Endodermal cell (in vitro differentiated cells): ENCODE results near the gene WNT10A. TPM values are rescaled to one million over a fixed set of nuclear protein-coding genes. Genes with fewer than 3 reads are reported as not detected.

ENCODE experiments used
- DNase-seq: peaks from one replicate; pipeline ENCODE4 v3.0.0-alpha.2; 2017
- H3K27ac ChIP-seq: 2 replicates; pipeline ENCODE4 v1.5.1; 2013; ENCODE audit warnings: mild to moderate bottlenecking, low read depth, low read length, moderate library complexity
- H3K27me3 ChIP-seq: 2 replicates; pipeline ENCODE4 v1.6.1; 2013; ENCODE audit warnings: mild to moderate bottlenecking, low read length, moderate library complexity; ENCODE audit not compliant: insufficient read depth, control insufficient read depth, poor library complexity, severe bottlenecking
- H3K36me3 ChIP-seq: 2 replicates; pipeline ENCODE4 v1.7.0; 2013; ENCODE audit warnings: mild to moderate bottlenecking, low read length, moderate library complexity; ENCODE audit not compliant: control insufficient read depth, insufficient read depth
- H3K4me1 ChIP-seq: one replicate; pipeline ENCODE4 v1.7.0; 2013; ENCODE audit warnings: low read length; ENCODE audit not compliant: control insufficient read depth, insufficient read depth
- H3K4me3 ChIP-seq: 2 replicates; pipeline ENCODE4 v1.5.1; 2013; ENCODE audit warnings: mild to moderate bottlenecking, low read length, moderate library complexity
- H3K9ac ChIP-seq: 2 replicates; pipeline ENCODE4 v1.6.1; 2013; ENCODE audit warnings: mild to moderate bottlenecking, low read length, moderate library complexity; ENCODE audit not compliant: poor library complexity, severe bottlenecking; ENCODE audit errors: extremely low read depth
- H3K9me3 ChIP-seq: 2 replicates; pipeline ENCODE4 v1.6.1; 2013; ENCODE audit warnings: mild to moderate bottlenecking, low read length, moderate library complexity; ENCODE audit not compliant: control insufficient read depth
- H3K27ac Mint-ChIP-seq: 2 replicates; pipeline ENCODE4 v1.8.0; 2020; ENCODE audit warnings: mixed read lengths
- H3K27me3 Mint-ChIP-seq: 2 replicates; pipeline ENCODE4 v1.8.0; 2021; ENCODE audit warnings: mild to moderate bottlenecking, mixed read lengths; ENCODE audit not compliant: insufficient read depth
- H3K36me3 Mint-ChIP-seq: 2 replicates; pipeline ENCODE4 v1.8.0; 2020; ENCODE audit warnings: low read depth, mixed read lengths
- H3K4me1 Mint-ChIP-seq: 2 replicates; pipeline ENCODE4 v1.8.0; 2020; ENCODE audit warnings: mixed read lengths
- H3K4me3 Mint-ChIP-seq: 2 replicates; pipeline ENCODE4 v1.8.0; 2020; ENCODE audit warnings: mild to moderate bottlenecking, moderate library complexity, mixed read lengths
- H3K9me3 Mint-ChIP-seq: 2 replicates; pipeline ENCODE4 v1.8.0; 2020; ENCODE audit warnings: mild to moderate bottlenecking, mixed read lengths
- CTCF ChIP-seq: fragments of 200-600 bp; sonication (generic); conservative IDR thresholded peaks from 2 replicates; pipeline ENCODE4 v1.5.0; 2021; ENCODE audit warnings: antibody characterized with exemption, mild to moderate bottlenecking
- WGBS, 2 experiments: methylation state at CpG; one replicate each; pipeline versions ENCODE4 v1.1.5 to v1.1.7; 2013; ENCODE audit warnings: missing lambda C conversion rate in 2 of 2, mixed read lengths in 1 of 2; ENCODE audit not compliant: insufficient coverage in 1 of 2, insufficient read length in 1 of 2; 5-methylcytosine and 5-hydroxymethylcytosine counted together
- total RNA-seq, 2 donors: library from RNA; stranded (reverse); fragmentation: NEBNext Ultra II Directional in 1 of 2; extraction: Animal tissue kit (Norgen Biotek cat#: 25700) in 1 of 2; gene quantifications; 2 replicates in 1 of 2; 3 replicates in 1 of 2; pipeline ENCODE4 v1.2.1, GENCODE V29; 2021

Gene WNT10A
- total RNA-seq, 2 donors from 2014 or later = not detected

DNA sequence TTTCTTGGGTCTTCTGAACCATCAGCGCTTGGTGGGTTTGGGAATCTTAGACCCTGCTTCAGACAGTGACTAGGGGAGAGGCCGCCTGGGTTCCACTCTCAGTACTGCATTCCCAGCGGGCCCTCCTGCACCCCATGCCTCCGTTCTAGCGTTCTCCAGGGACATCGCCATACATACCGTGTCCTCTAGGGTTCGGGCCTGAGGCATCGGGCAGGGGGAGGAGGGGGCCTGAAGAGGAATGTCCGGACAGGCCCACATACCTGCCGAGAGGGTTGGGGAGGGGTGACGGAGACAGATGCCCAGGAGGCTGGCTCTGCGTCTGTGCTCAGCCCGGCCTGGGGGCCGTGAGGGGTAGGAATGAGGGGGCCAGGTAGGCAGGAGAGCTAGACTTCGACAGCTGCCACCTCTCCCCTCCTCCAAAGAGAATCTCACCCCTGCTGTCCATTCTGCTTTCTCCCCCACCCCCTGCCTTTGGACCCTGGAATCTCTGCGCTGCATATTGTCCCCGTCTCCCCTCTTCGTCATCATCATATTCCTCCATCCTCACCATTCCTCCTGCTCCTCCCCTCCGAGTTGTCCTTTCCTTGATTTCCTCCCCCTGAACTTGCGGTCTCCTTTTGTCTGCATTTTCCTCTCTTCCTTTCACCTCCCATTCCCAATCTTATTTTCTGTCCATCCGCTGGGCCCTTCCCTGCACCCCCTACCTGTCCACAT lies 7.8 kb upstream of the WNT10A start:
- 25 to 41% methylated on average over 7 to 22 of the region's 22 CpGs for WGBS, 2 experiments
- H3K27me3 ChIP-seq = peaks cover 98% of the 10 kb centered on the region

GRCh38 chr2:218873359-218874194 lies 7.1 kb upstream of the WNT10A start:
- Mint-ChIP-seq H3K27ac (no peak overlapping the region), H3K9me3 (peaks cover 3% of the 10 kb centered on the region), H3K27me3 (peaks cover 99% of the 10 kb centered on the region), H3K4me1 (peaks cover 4% of the 10 kb centered on the region), H3K4me3 (peak overlapping the region; percentile 24), H3K36me3 (no peaks in the 10 kb centered on the region)
- TF ChIP-seq CTCF = no peak
- peak; percentile 75 for DNase-seq
- Histone ChIP-seq H3K4me1 (no peaks in the 10 kb centered on the region), H3K9ac (no peak overlapping the region), H3K27me3 (peaks cover 98% of the 10 kb centered on the region), H3K4me3 (no peak overlapping the region), H3K36me3 (no peaks in the 10 kb centered on the region), H3K9me3 (peaks cover 10% of the 10 kb centered on the region), H3K27ac (no peak overlapping the region)
- 19 to 25% methylated on average over 39 to 86 of the region's 86 CpGs for WGBS, 2 experiments

More for the DNA sequence above, 7.8 kb upstream of the WNT10A start:
- H3K4me3 ChIP-seq = no peak overlapping the region
- no peak overlapping the region for H3K9ac ChIP-seq
- H3K27ac ChIP-seq = no peak overlapping the region
- H3K36me3 ChIP-seq = no peaks in the 10 kb centered on the region
- H3K9me3 ChIP-seq = peaks cover 10% of the 10 kb centered on the region
- peaks cover 4% of the 10 kb centered on the region for H3K4me1 Mint-ChIP-seq
- peak; percentile 79 for DNase-seq
- H3K27me3 Mint-ChIP-seq = peaks cover 99% of the 10 kb centered on the region
- H3K36me3 Mint-ChIP-seq = no peaks in the 10 kb centered on the region
- no peaks in the 10 kb centered on the region for H3K4me1 ChIP-seq
- no peak overlapping the region for H3K27ac Mint-ChIP-seq
- no peak for TF ChIP-seq CTCF
- peaks cover 3% of the 10 kb centered on the region for H3K9me3 Mint-ChIP-seq
- H3K4me3 Mint-ChIP-seq = peak overlapping the region; percentile 24

DNA sequence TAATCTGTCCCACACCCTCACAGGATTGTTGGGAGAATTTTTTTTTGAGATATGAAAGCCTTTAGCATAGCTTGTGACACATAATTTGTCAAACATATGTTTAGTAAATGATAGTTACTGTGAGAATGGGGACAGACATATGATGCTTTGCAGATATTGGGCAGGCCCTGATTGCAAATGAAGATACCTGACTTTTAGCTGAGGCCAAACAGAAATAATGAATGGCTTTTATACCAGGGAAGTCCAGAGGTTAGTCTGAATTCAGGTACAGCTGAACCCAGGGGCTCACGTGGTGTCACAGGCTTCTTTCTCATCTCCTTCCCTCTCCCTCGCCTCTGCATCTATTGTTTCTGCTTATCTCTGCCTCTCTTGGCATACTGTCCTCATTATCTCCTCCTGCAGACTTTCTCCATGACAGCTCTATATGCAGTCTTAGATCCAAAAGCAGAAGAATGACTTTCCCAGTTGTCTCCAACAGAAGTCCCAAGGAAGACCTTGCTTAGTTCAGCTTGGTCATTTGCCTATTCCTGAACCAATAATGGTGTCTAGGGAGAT lies 4.9 kb upstream of the WNT10A start:
- Histone ChIP-seq H3K36me3 (no peaks in the 10 kb centered on the region), H3K27ac (no peak overlapping the region), H3K4me3 (no peak overlapping the region), H3K27me3 (peaks cover 98% of the 10 kb centered on the region), H3K9me3 (peaks cover 10% of the 10 kb centered on the region), H3K9ac (no peak overlapping the region), H3K4me1 (no peaks in the 10 kb centered on the region)
- H3K4me3 Mint-ChIP-seq = no peak overlapping the region
- no peak for TF ChIP-seq CTCF
- 37 to 52% methylated on average over 2 of the region's 2 CpGs for WGBS, 2 experiments
- peaks cover 97% of the 10 kb centered on the region for H3K27me3 Mint-ChIP-seq
- no peak for DNase-seq
- no peak overlapping the region for H3K27ac Mint-ChIP-seq
- no peaks in the 10 kb centered on the region for H3K36me3 Mint-ChIP-seq
- H3K4me1 Mint-ChIP-seq = peaks cover 9% of the 10 kb centered on the region
- peaks cover 3% of the 10 kb centered on the region for H3K9me3 Mint-ChIP-seq
